Measurements from ENCODE around the gene PLTP.

The PLTP gene

DNA sequence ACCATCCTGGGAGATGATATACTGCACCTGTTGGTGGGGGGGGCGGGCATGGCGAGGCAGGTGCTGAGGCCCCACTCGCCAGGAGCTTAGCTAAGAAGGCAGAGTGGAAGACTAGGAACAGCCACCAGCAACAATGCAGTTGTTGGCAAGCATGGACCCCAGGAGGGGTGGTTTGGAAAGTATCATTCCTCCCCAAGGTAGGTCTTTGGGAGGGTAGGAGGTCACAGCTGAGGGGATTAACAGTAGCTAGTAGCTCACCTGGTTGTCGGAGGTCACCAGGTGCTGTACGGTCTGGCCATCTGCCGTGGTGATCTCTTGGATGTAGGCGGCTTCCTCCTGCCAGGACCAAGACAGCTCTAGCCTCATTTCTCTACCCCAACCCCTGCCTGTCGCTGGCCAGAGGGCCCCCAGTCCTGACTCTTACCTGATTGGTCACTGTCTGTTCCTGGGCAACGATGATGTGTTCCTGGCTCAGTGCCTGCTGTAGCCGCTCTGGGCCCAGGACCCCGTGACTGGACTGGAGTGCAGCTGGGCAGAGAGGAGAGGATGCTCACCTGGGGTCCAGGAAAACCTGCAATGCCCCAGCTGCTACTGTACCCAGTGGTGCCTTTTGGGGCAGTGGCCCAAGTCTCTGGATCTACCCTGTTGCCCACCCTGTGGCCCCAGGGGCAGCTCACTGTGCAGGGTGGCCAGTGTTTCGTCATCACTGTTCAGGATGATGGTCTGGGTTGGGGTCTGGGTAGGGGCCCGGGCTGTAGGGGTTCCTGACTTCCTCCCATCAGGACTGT lies 37.8 kb upstream of the PLTP start:
- Histone ChIP-seq H3K9me3 (ENCODE audit: control insufficient read depth, low read length) (no peaks in the 10 kb centered on the region), H3K9ac (ENCODE audit: low read length) (no peak overlapping the region), H3K27me3 (replicated peaks; ENCODE audit: control insufficient read depth, insufficient read depth, low read length) (no peaks in the 10 kb centered on the region), H3K4me1 (ENCODE audit: control insufficient read depth, insufficient read depth, low read length) (peaks cover 21% of the 10 kb centered on the region), H3K4me3 (ENCODE audit: low read length) (no peak overlapping the region), H3K36me3 (ENCODE audit: control insufficient read depth, insufficient read depth, low read length, severe bottlenecking) (peaks cover 87% of the 10 kb centered on the region)
- DNase-seq (ENCODE audit: low read depth): no peak

DNA sequence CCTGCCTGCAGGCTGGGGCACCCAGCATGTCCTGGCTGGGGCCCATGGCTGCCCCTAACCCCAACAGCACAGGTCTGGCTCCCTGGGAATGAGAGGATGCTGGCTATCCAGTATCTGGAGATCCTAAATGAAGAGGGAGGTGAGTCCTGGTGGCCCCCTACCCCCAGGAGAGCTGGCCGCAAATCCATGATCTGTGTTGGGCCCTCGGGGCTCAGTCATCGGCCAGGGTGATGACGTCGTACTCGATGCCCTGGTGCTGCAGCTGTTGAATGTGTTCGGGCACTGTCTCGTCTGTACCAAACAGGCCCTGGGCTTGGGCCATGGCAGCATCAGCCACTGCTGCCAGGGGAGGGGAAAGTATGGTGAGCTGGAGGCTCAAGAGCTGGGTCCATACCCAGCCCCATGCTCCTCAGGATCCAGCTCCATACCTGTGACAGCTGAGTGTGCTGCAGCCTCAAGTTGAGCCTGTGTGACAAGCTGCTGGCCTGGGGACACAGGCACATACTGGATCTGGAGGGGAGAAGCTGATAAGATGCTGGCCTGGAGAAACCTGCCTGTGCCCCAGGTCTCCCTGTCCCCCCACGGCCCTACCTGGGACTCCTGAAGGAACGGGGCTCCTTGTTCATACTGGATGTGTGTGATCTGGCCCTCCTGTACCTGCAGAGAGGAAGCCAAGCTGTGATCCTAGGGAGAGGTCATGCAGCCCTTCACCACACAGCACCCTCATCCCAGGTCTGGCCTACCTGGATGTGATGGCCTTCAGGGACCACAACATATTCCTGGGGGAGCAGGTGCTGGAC lies 37.0 kb upstream of the PLTP start:
- Histone ChIP-seq H3K27me3 (replicated peaks; ENCODE audit: control insufficient read depth, insufficient read depth, low read length) (no peaks in the 10 kb centered on the region), H3K9ac (ENCODE audit: low read length) (no peak overlapping the region), H3K9me3 (ENCODE audit: control insufficient read depth, low read length) (no peaks in the 10 kb centered on the region), H3K4me1 (ENCODE audit: control insufficient read depth, insufficient read depth, low read length) (peaks cover 29% of the 10 kb centered on the region), H3K36me3 (ENCODE audit: control insufficient read depth, insufficient read depth, low read length, severe bottlenecking) (peaks cover 95% of the 10 kb centered on the region), H3K4me3 (ENCODE audit: low read length) (no peak overlapping the region)
- DNase-seq (ENCODE audit: low read depth): no peak

DNA sequence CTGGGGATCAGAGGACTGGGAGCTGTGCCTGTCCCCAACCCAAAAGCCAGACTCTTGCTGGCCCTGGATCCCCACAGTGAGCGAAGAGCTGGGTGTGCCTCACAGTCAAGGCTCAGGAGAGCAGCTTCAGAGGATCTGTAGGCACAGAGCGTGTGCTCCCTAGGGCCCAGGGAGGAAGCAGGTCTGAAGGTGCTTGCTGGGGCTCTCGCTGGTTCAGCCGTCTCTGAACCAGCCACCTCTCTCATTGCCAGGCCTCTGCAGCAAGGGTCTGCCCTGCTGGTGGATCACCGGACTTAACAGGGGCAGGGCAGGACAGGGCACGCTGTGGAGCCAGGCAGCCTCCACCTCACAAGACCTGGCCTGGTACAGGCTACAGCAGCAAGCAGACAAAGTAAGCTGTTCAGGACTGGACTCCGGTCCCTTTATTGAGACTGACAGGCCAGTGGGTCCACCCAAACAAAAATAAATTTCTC lies 36.3 kb upstream of the PLTP start:
- Histone ChIP-seq H3K36me3 (ENCODE audit: control insufficient read depth, insufficient read depth, low read length, severe bottlenecking) (peaks cover 95% of the 10 kb centered on the region), H3K27me3 (replicated peaks; ENCODE audit: control insufficient read depth, insufficient read depth, low read length) (no peaks in the 10 kb centered on the region), H3K4me1 (ENCODE audit: control insufficient read depth, insufficient read depth, low read length) (peaks cover 33% of the 10 kb centered on the region), H3K9ac (ENCODE audit: low read length) (no peak overlapping the region), H3K9me3 (ENCODE audit: control insufficient read depth, low read length) (no peaks in the 10 kb centered on the region), H3K4me3 (ENCODE audit: low read length) (no peak overlapping the region)
- DNase-seq (ENCODE audit: low read depth): no peak

DNA sequence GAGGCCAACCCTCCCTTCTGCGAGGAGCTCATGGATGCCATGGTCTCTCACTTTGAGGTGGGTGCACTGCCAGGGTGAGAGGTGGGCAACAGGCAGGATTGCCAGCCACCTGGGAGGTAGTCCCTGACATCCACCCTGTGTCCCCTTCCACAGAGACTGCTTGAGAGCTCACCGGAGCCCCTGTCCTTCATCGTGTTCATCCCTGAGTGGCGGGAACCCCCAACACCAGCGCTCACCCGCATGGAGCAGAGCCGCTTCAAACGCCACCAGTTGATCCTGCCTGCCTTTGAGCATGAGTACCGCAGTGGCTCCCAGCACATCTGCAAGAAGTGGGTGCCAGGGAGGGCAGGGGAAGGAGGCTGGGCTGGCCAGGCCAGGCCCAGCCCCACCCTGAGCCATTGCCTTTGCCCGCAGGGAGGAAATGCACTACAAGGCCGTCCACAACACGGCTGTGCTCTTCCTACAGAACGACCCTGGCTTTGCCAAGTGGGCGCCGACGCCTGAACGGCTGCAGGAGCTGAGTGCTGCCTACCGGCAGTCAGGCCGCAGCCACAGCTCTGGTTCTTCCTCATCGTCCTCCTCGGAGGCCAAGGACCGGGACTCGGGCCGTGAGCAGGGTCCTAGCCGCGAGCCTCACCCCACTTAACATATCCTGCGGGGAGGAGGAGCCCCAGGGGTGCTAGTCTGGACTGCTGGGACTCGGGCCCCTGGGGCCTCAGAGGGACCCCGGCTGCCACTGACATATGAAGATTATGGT lies 35.3 kb upstream of the PLTP start:
- no peaks in the 10 kb centered on the region for H3K27me3 ChIP-seq (replicated peaks; ENCODE audit: control insufficient read depth, insufficient read depth, low read length)
- H3K9me3 ChIP-seq (ENCODE audit: control insufficient read depth, low read length): no peaks in the 10 kb centered on the region
- H3K4me1 ChIP-seq (ENCODE audit: control insufficient read depth, insufficient read depth, low read length): peaks cover 33% of the 10 kb centered on the region
- DNase-seq (ENCODE audit: low read depth): no peak
- H3K4me3 ChIP-seq (ENCODE audit: low read length): no peak overlapping the region
- H3K36me3 ChIP-seq (ENCODE audit: control insufficient read depth, insufficient read depth, low read length, severe bottlenecking): peaks cover 95% of the 10 kb centered on the region
- peak overlapping the region; percentile 65 for H3K9ac ChIP-seq (ENCODE audit: low read length)

DNA sequence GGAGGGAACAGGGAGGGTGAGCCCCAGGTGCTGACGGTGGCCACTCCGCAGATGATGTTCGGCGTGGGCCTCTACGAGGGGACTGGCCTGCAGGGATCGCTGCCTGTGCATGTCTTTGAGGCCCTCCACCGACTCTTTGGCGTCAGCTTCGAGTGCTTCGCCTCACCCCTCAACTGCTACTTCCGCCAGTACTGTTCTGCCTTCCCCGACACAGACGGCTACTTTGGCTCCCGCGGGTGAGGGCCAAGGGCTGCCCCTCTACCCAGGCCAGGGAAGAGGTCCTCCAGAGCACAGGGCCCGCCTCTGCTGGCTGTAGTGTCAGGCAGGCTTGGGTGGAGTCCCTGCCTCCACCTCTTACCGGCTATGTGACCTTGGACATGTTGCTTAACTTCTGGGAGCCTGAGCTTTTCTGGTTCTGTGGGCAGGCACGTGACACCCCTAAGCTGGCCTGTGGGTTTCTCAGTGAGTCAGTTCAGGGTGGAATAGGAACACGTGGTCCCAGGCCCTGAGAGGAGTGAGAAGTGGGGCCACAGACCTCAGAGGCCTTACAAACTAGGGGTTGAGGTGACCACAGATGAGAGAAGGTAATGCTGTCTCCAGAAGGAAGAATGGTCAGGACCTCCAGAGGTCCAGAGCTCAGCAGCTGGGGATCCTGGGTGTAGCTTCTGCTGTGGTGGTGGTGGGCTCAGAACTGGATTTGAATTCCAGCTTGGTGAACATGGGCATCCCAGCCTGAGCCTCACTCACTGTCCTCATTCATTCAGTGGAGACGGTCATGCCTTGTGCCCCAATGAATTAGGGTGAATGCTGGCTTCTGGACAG lies 34.4 kb upstream of the PLTP start:
- H3K4me1 ChIP-seq (ENCODE audit: control insufficient read depth, insufficient read depth, low read length): peaks cover 33% of the 10 kb centered on the region
- no peaks in the 10 kb centered on the region for H3K9me3 ChIP-seq (ENCODE audit: control insufficient read depth, low read length)
- peaks cover 89% of the 10 kb centered on the region for H3K36me3 ChIP-seq (ENCODE audit: control insufficient read depth, insufficient read depth, low read length, severe bottlenecking)
- peak overlapping the region; percentile 65 for H3K9ac ChIP-seq (ENCODE audit: low read length)
- H3K27me3 ChIP-seq (replicated peaks; ENCODE audit: control insufficient read depth, insufficient read depth, low read length): no peaks in the 10 kb centered on the region
- H3K4me3 ChIP-seq (ENCODE audit: low read length): no peak overlapping the region
- DNase-seq (ENCODE audit: low read depth): no peak

DNA sequence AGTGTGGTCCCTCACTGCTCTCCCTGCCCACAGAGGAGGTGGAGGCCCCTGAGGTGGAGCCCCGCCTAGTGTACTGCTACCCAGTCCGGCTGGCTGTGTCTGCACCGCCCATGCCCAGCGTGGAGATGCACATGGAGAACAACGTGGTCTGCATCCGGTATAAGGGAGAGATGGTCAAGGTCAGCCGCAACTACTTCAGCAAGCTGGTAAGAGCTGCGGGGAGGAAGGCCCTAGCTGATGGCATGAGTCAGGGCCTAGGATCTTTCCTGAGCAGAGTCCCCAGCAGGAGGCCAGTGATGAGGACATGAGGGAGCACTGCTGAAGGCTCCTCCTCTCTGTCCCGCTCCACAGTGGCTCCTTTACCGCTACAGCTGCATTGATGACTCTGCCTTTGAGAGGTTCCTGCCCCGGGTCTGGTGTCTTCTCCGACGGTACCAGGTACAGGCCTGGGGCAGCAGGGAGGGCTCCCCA lies 33.8 kb upstream of the PLTP start:
- Histone ChIP-seq H3K36me3 (ENCODE audit: control insufficient read depth, insufficient read depth, low read length, severe bottlenecking) (peaks cover 90% of the 10 kb centered on the region), H3K9me3 (ENCODE audit: control insufficient read depth, low read length) (no peaks in the 10 kb centered on the region), H3K4me3 (ENCODE audit: low read length) (no peak overlapping the region), H3K9ac (ENCODE audit: low read length) (peak overlapping the region; percentile 65), H3K27me3 (replicated peaks; ENCODE audit: control insufficient read depth, insufficient read depth, low read length) (no peaks in the 10 kb centered on the region), H3K4me1 (ENCODE audit: control insufficient read depth, insufficient read depth, low read length) (peaks cover 33% of the 10 kb centered on the region)
- no peak for DNase-seq (ENCODE audit: low read depth)

DNA sequence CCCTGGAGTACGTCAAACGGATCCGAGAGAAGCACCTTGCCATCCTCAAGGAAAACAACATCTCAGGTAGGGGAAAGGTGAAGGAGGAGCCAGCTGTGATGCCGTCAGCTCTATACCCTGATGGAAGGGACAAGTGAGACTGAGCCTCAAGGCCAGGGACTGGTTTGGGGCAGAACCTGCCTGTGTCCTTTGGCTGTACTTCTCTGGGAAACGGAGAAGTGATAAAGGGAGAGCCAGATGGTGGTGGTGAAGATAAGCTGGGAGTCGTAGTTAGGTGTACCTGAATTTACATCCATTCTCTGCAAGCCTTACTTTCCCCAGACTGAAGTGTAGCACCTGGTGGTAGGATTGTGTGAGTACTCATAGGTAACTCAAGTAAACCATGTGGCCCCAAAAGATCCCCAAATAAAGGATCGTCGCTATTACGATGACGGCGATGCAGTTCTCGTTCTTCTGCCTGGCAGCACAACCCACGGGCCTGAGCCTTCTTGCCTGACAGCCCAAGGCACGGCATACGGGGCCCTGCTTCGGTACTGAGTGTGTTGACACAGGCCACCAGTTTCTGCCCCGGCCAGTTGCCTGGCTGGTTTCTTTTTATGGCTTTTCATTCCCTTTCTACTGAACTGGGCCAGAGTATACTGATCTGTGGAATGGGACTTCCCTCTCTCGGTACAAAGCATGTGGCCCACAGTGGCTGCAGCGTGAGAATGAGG lies 33.2 kb upstream of the PLTP start:
- H3K9me3 ChIP-seq (ENCODE audit: control insufficient read depth, low read length): no peaks in the 10 kb centered on the region

DNA sequence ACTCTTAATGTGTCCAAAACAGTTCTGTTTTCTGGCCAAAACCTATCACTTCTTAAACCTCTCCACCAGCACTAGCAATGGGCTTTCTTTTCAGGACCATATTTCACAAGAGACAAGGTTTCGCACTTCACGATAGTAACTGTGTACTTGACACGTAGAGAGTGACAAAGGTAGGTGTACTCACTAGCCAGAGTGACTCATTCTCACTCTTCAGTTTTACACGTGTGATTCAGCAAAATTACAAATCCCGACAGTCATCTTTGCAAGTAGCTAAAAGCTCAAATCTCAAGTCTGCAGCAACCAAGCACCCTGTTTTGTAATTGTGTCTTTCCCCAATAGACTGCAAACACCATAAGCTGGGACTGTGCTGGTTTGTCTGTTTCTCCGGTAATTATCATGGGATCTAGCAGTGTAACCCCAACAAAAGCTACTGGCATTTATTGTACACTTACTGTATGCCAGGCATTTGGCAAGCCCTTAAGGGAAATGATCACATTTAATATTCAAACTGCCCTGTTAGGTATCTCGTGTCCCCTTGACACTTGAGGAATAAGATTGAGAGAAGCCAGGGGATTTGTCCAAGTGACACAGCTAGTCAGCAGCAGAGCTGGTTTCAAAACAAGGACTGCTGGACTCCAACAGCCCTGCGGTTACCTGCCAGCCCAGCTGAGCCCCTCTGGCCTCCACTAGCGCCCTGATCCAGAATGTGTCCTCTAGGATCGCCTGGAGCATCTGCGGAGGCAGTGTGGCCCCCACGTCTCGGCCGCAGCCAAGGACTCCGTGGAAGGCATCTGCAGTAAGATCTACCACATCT lies 32.4 kb upstream of the PLTP start:
- Histone ChIP-seq H3K9me3 (ENCODE audit: control insufficient read depth, low read length) (no peaks in the 10 kb centered on the region), H3K36me3 (ENCODE audit: control insufficient read depth, insufficient read depth, low read length, severe bottlenecking) (peaks cover 90% of the 10 kb centered on the region), H3K9ac (ENCODE audit: low read length) (peak overlapping the region; percentile 57), H3K27me3 (replicated peaks; ENCODE audit: control insufficient read depth, insufficient read depth, low read length) (no peaks in the 10 kb centered on the region), H3K4me1 (ENCODE audit: control insufficient read depth, insufficient read depth, low read length) (peaks cover 33% of the 10 kb centered on the region), H3K4me3 (ENCODE audit: low read length) (no peak overlapping the region)
- no peak for DNase-seq (ENCODE audit: low read depth)

More for the DNA sequence above, 33.2 kb upstream of the PLTP start:
- H3K27me3 ChIP-seq (replicated peaks; ENCODE audit: control insufficient read depth, insufficient read depth, low read length): no peaks in the 10 kb centered on the region
- no peak for DNase-seq (ENCODE audit: low read depth)
- no peak overlapping the region for H3K4me3 ChIP-seq (ENCODE audit: low read length)
- H3K36me3 ChIP-seq (ENCODE audit: control insufficient read depth, insufficient read depth, low read length, severe bottlenecking): peaks cover 90% of the 10 kb centered on the region
- peaks cover 33% of the 10 kb centered on the region for H3K4me1 ChIP-seq (ENCODE audit: control insufficient read depth, insufficient read depth, low read length)
- H3K9ac ChIP-seq (ENCODE audit: low read length): peak overlapping the region; percentile 57

DNA sequence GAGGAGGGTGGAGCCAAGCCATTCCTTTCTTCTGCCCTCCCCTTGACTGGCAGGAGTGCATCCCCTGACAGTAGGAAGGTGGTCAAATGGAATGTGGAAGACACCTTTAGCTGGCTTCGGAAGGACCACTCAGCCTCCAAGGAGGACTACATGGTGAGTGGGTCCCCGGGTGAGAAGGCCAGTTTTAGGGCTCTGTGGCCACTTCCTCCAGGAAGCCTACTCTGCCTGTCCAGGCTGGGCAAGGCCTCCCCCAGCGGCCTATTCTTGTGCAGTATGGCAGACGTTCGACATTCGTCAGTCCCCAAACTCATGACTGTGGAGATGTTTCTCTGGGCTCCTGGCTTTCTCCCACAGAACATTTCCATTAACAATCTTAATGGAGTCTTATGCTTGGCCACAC lies 31.7 kb upstream of the PLTP start:
- Histone ChIP-seq H3K9me3 (ENCODE audit: control insufficient read depth, low read length) (no peaks in the 10 kb centered on the region), H3K4me3 (ENCODE audit: low read length) (no peak overlapping the region), H3K27me3 (replicated peaks; ENCODE audit: control insufficient read depth, insufficient read depth, low read length) (no peaks in the 10 kb centered on the region), H3K36me3 (ENCODE audit: control insufficient read depth, insufficient read depth, low read length, severe bottlenecking) (peaks cover 88% of the 10 kb centered on the region), H3K9ac (ENCODE audit: low read length) (no peak overlapping the region), H3K4me1 (ENCODE audit: control insufficient read depth, insufficient read depth, low read length) (peaks cover 33% of the 10 kb centered on the region)
- no peak for DNase-seq (ENCODE audit: low read depth)
